IPS-20b (cell line): ENCODE data around the gene ITGAL.

Experiments
- H3K27ac ChIP-seq: one replicate; pipeline ENCODE4 v1.5.1; 2013; ENCODE audit warnings: low read length
- H3K27me3 ChIP-seq: 2 replicates; pipeline ENCODE4 v1.6.1; 2013; ENCODE audit warnings: mild to moderate bottlenecking, low read length, inconsistent platforms; ENCODE audit not compliant: insufficient read depth
- H3K36me3 ChIP-seq: 2 replicates; pipeline ENCODE4 v1.6.1; 2013; ENCODE audit warnings: low read depth, mild to moderate bottlenecking, inconsistent platforms, low read length, moderate library complexity; ENCODE audit not compliant: insufficient read depth
- H3K4me1 ChIP-seq: 2 replicates; pipeline ENCODE4 v1.6.1; 2013; ENCODE audit warnings: mild to moderate bottlenecking, control low read depth, inconsistent platforms, low read length, moderate library complexity; ENCODE audit not compliant: insufficient read depth
- H3K4me3 ChIP-seq: 2 replicates; pipeline ENCODE4 v1.5.1; 2013; ENCODE audit warnings: mild to moderate bottlenecking, low read length, inconsistent platforms
- H3K9ac ChIP-seq: 2 replicates; pipeline ENCODE4 v1.6.1; 2013; ENCODE audit warnings: low read depth, mild to moderate bottlenecking, inconsistent platforms, low read length, moderate library complexity
- H3K9me3 ChIP-seq: 2 replicates; pipeline ENCODE4 v1.6.1; 2013; ENCODE audit warnings: mild to moderate bottlenecking, low read depth, low read length, inconsistent platforms; ENCODE audit not compliant: insufficient read depth

ITGAL gene

DNA sequence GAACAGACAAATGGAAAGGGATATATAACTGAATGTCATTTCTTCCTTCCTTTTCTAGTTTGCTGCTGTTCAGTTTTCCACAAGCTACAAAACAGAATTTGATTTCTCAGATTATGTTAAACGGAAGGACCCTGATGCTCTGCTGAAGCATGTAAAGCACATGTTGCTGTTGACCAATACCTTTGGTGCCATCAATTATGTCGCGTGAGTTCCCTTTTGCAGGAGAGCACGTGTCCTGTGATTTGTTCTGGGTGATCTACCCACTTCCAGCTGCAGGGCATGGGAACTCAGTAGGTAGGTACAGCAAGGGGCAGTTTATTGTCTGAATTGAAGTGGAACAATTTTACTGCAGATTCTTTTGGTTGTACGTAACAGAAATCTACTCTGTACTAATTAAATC is 8.8 kb downstream of the ITGAL start:
- Histone ChIP-seq H3K27me3 (no peaks in the 10 kb centered on the region), H3K9ac (no peak overlapping the region), H3K36me3 (no peaks in the 10 kb centered on the region), H3K4me3 (no peak overlapping the region), H3K9me3 (no peaks in the 10 kb centered on the region), H3K4me1 (no peaks in the 10 kb centered on the region), H3K27ac (no peak overlapping the region)

DNA sequence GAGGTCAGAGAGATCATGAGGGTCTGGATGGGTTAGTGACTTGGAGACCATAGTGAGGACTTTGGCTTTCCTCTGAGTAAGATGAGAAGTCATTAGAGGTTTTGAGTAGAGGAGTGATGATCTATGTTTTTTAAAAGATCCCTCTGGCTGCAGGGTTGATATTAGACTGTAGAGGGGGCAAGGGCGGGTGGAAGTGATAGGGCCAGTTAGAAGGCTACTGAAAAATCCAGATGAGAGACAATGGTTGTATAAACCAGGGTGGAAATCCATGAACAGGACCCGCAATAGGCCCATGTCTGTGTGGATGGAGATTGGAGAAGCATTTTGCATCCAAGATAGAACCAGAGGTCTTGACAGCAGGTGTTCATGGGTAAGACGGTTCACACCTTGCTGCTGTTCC is 9.8 kb downstream of the ITGAL start:
- H3K27ac ChIP-seq: no peak overlapping the region
- no peak overlapping the region for H3K4me3 ChIP-seq
- H3K9ac ChIP-seq: no peak overlapping the region
- H3K4me1 ChIP-seq: no peaks in the 10 kb centered on the region
- no peaks in the 10 kb centered on the region for H3K36me3 ChIP-seq
- H3K9me3 ChIP-seq: no peaks in the 10 kb centered on the region
- H3K27me3 ChIP-seq: no peaks in the 10 kb centered on the region

DNA sequence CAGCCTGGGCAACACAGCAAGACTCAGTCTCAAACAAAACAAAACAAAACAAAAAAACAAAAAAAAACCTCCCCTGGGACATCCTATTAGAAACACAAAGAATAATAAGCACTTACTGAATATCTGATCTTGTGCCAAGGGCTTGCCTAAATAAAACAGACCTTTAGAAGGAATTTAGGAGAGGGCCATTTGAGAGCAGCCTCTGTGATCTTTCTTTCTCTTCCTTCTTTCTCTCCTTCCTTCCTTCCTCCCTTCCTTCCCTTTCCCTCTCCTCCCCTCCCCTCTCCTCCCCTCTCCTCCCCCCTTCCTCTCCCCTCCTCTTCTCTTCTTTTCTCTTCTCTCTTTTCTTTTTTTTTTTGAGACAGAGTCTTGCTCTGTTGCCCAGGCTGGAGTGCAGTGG is 12.3 kb downstream of the ITGAL start:
- H3K4me1 ChIP-seq: no peaks in the 10 kb centered on the region
- H3K4me3 ChIP-seq: no peak overlapping the region
- H3K36me3 ChIP-seq: no peaks in the 10 kb centered on the region
- H3K9ac ChIP-seq: no peak overlapping the region
- no peaks in the 10 kb centered on the region for H3K9me3 ChIP-seq
- no peaks in the 10 kb centered on the region for H3K27me3 ChIP-seq
- no peak overlapping the region for H3K27ac ChIP-seq

DNA sequence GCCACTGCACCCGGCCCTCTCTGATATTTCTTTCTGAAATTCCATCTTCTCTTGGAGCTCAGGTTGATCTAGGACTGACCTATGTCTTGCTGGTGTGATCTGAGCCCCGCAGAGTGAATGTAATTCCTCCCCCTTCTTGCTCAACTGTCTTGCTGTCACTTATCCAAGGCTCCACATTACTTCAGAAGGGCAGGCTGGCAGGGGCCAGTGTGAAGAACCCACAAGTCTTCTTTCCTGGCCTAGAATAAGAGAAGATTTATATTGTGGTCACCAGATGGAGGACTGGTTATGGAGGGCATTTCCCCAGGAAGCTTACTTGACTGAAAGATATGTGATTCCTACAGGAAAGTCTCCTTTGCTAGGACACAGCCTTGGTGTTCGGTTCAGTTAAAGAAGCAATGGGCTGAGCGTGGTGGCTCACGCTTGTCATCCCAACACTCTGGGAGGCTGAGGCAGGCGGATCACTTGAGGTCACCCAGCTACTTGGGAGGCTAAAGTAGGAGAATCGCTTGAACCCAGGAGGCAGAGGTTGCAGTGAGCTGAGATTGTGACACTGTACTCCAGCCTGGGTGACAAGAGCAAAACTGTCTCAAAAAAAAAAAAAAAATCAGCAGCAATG is 13.4 kb downstream of the ITGAL start:
- no peak overlapping the region for H3K27ac ChIP-seq
- H3K4me3 ChIP-seq: no peak overlapping the region
- no peak overlapping the region for H3K9ac ChIP-seq
- peaks cover 2% of the 10 kb centered on the region; the same call in 1 of the 2 replicates for H3K4me1 ChIP-seq
- no peaks in the 10 kb centered on the region for H3K27me3 ChIP-seq
- H3K9me3 ChIP-seq: no peaks in the 10 kb centered on the region
- no peaks in the 10 kb centered on the region for H3K36me3 ChIP-seq

DNA sequence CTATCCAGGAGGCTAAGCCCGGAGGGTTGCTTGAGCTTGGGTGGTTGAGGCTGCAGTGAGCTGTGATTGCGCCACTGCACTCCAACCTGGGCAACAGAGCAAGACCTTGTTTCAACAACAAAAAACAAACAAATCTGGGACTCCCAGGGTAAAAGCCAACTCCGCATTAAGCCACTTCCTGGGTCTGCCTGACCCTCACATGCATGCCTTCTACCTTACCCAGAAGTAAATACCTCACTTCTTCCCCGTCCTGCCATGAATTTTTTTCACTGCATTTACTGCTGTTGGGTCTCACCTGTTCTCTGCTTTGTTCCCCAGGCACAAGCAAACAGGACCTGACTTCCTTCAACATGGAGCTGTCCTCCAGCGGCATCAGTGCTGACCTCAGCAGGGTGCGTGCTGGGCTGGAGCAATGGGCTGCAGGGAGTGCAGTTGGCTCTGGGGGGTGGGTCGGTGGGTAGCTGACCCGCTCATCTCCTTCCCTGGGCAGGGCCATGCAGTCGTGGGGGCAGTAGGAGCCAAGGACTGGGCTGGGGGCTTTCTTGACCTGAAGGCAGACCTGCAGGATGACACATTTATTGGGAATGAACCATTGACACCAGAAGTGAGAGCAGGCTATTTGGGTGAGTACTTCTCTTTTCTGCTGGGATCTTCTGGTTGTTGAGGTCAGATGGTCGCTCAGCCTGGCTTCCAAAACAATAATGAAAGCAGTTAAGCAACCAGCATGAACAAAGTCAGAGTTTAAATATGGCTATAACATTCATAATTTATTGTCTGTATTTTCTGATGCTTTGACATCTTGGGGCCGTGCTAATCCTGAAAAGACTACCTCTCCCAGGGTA is 16.4 kb downstream of the ITGAL start:
- Histone ChIP-seq H3K9me3 (no peaks in the 10 kb centered on the region), H3K27ac (no peak overlapping the region), H3K9ac (no peak overlapping the region), H3K36me3 (no peaks in the 10 kb centered on the region), H3K27me3 (0 out of 2 replicates have a peak, but pooled peaks cover 2% of the 10 kb centered on the region), H3K4me1 (peaks cover 2% of the 10 kb centered on the region; the same call in 1 of the 2 replicates), H3K4me3 (no peak overlapping the region)

DNA sequence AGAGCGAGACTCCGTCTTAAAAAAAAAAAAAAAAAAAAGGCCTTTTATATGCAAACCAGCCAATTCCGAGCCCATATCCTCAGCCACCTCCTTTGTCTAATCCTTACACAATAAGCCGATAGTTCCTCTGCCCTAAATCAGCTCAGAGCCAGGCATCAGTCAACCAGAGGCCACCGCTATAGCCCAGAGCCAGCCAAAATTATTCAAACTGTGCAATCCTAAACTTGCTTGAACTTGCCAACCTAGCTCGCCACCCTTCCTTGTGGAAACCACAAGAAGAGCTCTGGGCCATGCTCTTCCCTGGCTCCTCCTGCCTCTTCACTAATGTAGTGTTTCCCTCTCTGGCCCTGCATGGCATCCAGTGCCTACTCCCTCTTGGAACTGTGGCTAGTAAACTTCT is 17.7 kb downstream of the ITGAL start:
- no peaks in the 10 kb centered on the region for H3K36me3 ChIP-seq
- no peak overlapping the region for H3K27ac ChIP-seq
- no peaks in the 10 kb centered on the region for H3K9me3 ChIP-seq
- peaks cover 2% of the 10 kb centered on the region; the same call in 1 of the 2 replicates for H3K4me1 ChIP-seq
- no peak overlapping the region for H3K9ac ChIP-seq
- no peak overlapping the region for H3K4me3 ChIP-seq
- H3K27me3 ChIP-seq: peaks cover 8% of the 10 kb centered on the region; the same call in 1 of the 2 replicates

DNA sequence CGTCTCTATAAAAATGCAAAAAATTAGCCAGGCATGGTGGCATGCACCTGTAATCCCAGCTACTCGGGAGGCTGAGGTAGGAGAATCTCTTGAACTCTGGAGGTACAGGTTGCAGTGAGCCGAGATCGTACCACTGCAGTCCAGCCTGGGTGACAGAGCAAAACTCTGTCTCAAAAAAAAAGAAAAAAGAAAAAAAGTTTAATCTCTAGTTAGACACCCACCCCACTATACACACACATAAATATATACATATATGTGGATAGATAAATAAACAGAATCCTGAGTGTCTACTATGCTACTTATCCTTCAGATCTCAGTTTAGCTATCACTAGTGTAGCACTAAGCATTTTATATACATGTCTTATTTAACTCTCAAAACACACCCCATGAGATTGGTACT is 18.7 kb downstream of the ITGAL start:
- H3K27ac ChIP-seq: no peak overlapping the region
- no peak overlapping the region for H3K9ac ChIP-seq
- peaks cover 2% of the 10 kb centered on the region; the same call in 1 of the 2 replicates for H3K4me1 ChIP-seq
- H3K9me3 ChIP-seq: no peaks in the 10 kb centered on the region
- no peak overlapping the region for H3K4me3 ChIP-seq
- peaks cover 8% of the 10 kb centered on the region; the same call in 1 of the 2 replicates for H3K27me3 ChIP-seq
- no peaks in the 10 kb centered on the region for H3K36me3 ChIP-seq

DNA sequence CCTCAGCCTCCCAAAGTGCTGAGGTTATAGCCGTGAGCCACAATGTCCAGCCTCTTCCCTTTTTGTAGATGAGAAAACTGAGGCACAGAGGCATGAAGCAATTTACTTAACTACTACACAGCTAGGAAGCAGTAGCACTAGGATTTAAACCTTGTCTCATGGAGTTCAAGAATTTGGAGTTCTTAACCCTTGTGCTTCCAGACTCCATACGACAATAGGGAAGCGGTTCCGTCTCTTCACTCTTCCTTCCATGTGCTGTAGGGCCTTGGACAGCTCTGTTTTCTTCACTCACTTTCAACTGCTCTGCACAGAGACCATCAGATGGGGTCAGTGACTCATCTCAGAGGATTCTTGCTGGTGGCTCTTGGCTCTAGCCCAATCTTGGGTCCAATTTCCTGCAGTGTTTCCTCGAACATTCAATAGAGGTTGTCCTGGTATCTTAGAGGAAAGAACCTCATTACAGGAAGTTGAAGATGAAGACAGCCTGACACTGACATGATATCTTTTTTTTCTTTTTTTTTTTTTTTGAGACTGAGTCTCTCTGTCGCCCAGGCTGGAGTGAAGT is 19.3 kb downstream of the ITGAL start:
- Histone ChIP-seq H3K27ac (no peak overlapping the region), H3K27me3 (peaks cover 8% of the 10 kb centered on the region; the same call in 1 of the 2 replicates), H3K4me3 (no peak overlapping the region), H3K9ac (no peak overlapping the region), H3K4me1 (peaks cover 2% of the 10 kb centered on the region; the same call in 1 of the 2 replicates), H3K9me3 (no peaks in the 10 kb centered on the region), H3K36me3 (no peaks in the 10 kb centered on the region)

DNA sequence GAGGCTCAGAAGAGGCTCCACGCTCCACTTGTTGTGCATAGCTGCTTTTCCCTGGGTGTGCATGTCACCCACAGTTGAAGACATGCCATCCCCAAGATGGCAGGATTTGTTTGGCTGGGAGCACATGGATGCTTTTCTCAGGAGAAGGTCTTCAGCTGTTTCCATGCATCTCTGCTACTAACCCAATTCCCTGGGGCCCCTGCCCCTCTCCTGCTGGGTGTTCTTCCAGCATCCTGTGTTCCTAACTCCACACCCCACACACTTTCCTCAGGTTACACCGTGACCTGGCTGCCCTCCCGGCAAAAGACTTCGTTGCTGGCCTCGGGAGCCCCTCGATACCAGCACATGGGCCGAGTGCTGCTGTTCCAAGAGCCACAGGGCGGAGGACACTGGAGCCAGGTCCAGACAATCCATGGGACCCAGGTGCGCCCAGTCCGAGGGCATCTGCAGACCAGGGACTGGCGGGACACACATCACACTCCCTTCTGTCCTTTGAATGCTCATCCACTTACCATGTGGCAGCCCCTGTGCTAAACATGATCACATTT is 21.5 kb downstream of the ITGAL start:
- Histone ChIP-seq H3K9ac (no peak overlapping the region), H3K4me3 (no peak overlapping the region)

DNA sequence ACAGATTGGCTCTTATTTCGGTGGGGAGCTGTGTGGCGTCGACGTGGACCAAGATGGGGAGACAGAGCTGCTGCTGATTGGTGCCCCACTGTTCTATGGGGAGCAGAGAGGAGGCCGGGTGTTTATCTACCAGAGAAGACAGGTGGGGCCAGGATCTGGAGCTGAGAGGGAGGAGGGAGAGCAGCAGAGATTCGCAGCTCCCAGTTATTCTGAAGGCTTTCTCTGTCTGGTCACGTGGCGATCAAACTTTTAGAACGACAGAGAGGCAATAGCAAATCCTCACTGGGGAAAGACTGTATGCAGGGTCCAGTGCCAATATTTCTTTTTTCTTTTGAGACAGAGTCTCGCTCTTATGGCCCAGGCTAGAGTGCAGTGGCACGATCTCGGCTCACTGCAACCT is 22.2 kb downstream of the ITGAL start:
- no peaks in the 10 kb centered on the region for H3K36me3 ChIP-seq
- H3K27me3 ChIP-seq: peaks cover 8% of the 10 kb centered on the region; the same call in 1 of the 2 replicates
- peaks cover 2% of the 10 kb centered on the region; the same call in 1 of the 2 replicates for H3K4me1 ChIP-seq
- no peaks in the 10 kb centered on the region for H3K9me3 ChIP-seq
- no peak overlapping the region for H3K27ac ChIP-seq
- H3K9ac ChIP-seq: no peak overlapping the region
- no peak overlapping the region for H3K4me3 ChIP-seq

More for the DNA sequence above, 21.5 kb downstream of the ITGAL start:
- H3K9me3 ChIP-seq: no peaks in the 10 kb centered on the region
- peaks cover 2% of the 10 kb centered on the region; the same call in 1 of the 2 replicates for H3K4me1 ChIP-seq
- peaks cover 8% of the 10 kb centered on the region; the same call in 1 of the 2 replicates for H3K27me3 ChIP-seq
- no peak overlapping the region for H3K27ac ChIP-seq
- no peaks in the 10 kb centered on the region for H3K36me3 ChIP-seq

DNA sequence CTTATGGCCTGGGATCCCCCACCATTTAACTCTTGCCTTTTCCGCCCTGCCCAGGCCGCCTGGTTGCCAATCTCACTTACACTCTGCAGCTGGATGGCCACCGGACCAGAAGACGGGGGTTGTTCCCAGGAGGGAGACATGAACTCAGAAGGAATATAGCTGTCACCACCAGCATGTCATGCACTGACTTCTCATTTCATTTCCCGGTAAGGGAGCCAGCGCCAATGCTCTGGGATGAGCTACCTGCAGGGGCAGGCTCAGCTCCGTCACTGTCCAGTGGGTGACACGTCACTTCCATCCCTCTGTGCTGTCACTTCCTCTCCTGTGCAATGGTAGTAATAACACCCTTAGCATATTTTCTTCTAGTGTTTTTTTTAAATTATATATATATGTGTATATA is 26.7 kb downstream of the ITGAL start:
- Histone ChIP-seq H3K4me1 (no peaks in the 10 kb centered on the region), H3K36me3 (no peaks in the 10 kb centered on the region), H3K27me3 (peaks cover 3% of the 10 kb centered on the region; the same call in 1 of the 2 replicates), H3K9ac (no peak overlapping the region), H3K4me3 (no peak overlapping the region), H3K27ac (no peak overlapping the region), H3K9me3 (no peaks in the 10 kb centered on the region)
